PC-9 (cell line): ENCODE results near the gene RAP1GAP2. TPM values are rescaled to one million over a fixed set of nuclear protein-coding genes. Genes with fewer than 3 reads are reported as not detected.

Experiments used
- BruUV-seq: library from RNA; stranded (reverse); fragments of 400-500 nt; replicated peaks from 2 replicates; lab custom pipeline; 2021; lab: Mats Ljungman, UMichigan
- CTCF ChIA-PET: fragments of 300-600 bp; sonication (Branson Sonifier 250); formaldehyde crosslinking; loops from one replicate; lab custom pipeline; 2022; ENCODE audit warnings: antibody characterized with exemption; lab: Charles Lee
- POLR2A ChIA-PET: fragments of 300-600 bp; sonication (Branson Sonifier 250); formaldehyde crosslinking; loops from one replicate; lab custom pipeline; 2022; ENCODE audit warnings: antibody characterized with exemption; ENCODE audit not compliant: unreplicated experiment; lab: Charles Lee
- DNase-seq, 2 experiments: peaks; one replicate each; pipeline versions ENCODE4 v3.0.0 to v3.0.0-alpha.2; 2015 to 2022; ENCODE audit warnings: mixed read lengths in 1 of 2
- H2AFZ ChIP-seq: fragments of 200-600 bp; sonication (generic); 2 replicates; pipeline ENCODE4 v1.8.1; 2017; ENCODE audit warnings: antibody characterized with exemption
- H3F3A ChIP-seq: fragments of 200-600 bp; sonication (generic); 2 replicates; pipeline ENCODE4 v1.8.1; 2017; ENCODE audit warnings: antibody characterized with exemption, mild to moderate bottlenecking, low read depth; ENCODE audit not compliant: insufficient read depth
- H3K27ac ChIP-seq: fragments of 200-600 bp; sonication (generic); 2 replicates; pipeline ENCODE4 v1.6.1; 2016; ENCODE audit warnings: mixed run types
- H3K27me3 ChIP-seq: fragments of 200-600 bp; sonication (generic); 2 replicates; pipeline ENCODE4 v1.6.1; 2016; ENCODE audit warnings: low read depth, mixed run types; ENCODE audit not compliant: insufficient read depth
- H3K36me3 ChIP-seq: fragments of 200-600 bp; sonication (generic); 2 replicates; pipeline ENCODE4 v1.6.1; 2016; ENCODE audit warnings: low read depth, mixed run types
- H3K4me1 ChIP-seq: fragments of 200-600 bp; sonication (generic); replicated peaks from 2 replicates; pipeline ENCODE4 v1.6.1; 2016; ENCODE audit warnings: mixed run types; ENCODE audit not compliant: insufficient read depth
- H3K4me2 ChIP-seq: fragments of 200-600 bp; sonication (generic); 2 replicates; pipeline ENCODE4 v1.6.1; 2017; ENCODE audit warnings: mixed run types
- H3K4me3 ChIP-seq: fragments of 200-600 bp; sonication (generic); 2 replicates; pipeline ENCODE4 v1.6.1; 2016; ENCODE audit warnings: mixed run types
- H3K79me2 ChIP-seq: fragments of 200-600 bp; sonication (generic); 2 replicates; pipeline ENCODE4 v1.6.1; 2017; ENCODE audit warnings: low read depth, mixed run types
- H3K9me2 ChIP-seq: fragments of 200-600 bp; sonication (generic); 2 replicates; pipeline ENCODE4 v1.8.1; 2017; ENCODE audit warnings: mild to moderate bottlenecking; ENCODE audit not compliant: insufficient read depth
- H3K9me3 ChIP-seq: fragments of 200-600 bp; sonication (generic); 2 replicates; pipeline ENCODE4 v1.8.1; 2016; ENCODE audit warnings: low read depth; ENCODE audit not compliant: insufficient read depth
- H4K20me1 ChIP-seq: fragments of 200-600 bp; sonication (generic); 2 replicates; pipeline ENCODE4 v1.8.1; 2017; ENCODE audit not compliant: insufficient read depth
- CTCF ChIP-seq: fragments of 200-600 bp; sonication (generic); conservative IDR thresholded peaks from 2 replicates; pipeline ENCODE4 v1.6.1; 2017; ENCODE audit warnings: mixed run types, antibody characterized with exemption, mild to moderate bottlenecking, moderate library complexity
- EZH2 ChIP-seq: fragments of 200-600 bp; sonication (generic); IDR thresholded peaks from 2 replicates; pipeline ENCODE4 v1.8.0; 2017; ENCODE audit warnings: antibody characterized with exemption, low read depth
- intact Hi-C: fragments of 100-400 bp; cut with micrococcal nuclease; formaldehyde crosslinking; loops from one replicate; pipeline ENCODE4 v1.10.0; 2022; ENCODE audit not compliant: unreplicated experiment
- total RNA-seq: library from RNA; stranded (reverse); gene quantifications from 2 replicates; pipeline ENCODE4 v1.2.3, GENCODE V29; 2021

Gene RAP1GAP2
- total RNA-seq, 1 experiment from 2014 or later, result 10.1 TPM

GRCh38 chr17:2825253-2825970 is 29.2 kb downstream of the RAP1GAP2 start:
- Histone ChIP-seq H3K4me1 (no peaks in the 10 kb centered on the region), H3K79me2 (no peaks in the 10 kb centered on the region), H3K4me2 (no peak overlapping the region), H3K9me3 (no peaks in the 10 kb centered on the region), H3F3A (0 out of 2 replicates have a peak, but pooled peaks cover 4% of the 10 kb centered on the region), H2AFZ (no peak overlapping the region), H3K27ac (no peak overlapping the region), H3K4me3 (no peak overlapping the region), H4K20me1 (no peaks in the 10 kb centered on the region), H3K36me3 (no peaks in the 10 kb centered on the region), H3K27me3 (0 out of 2 replicates have a peak, but pooled peaks cover 3% of the 10 kb centered on the region), H3K9me2 (no peaks in the 10 kb centered on the region)
- intact Hi-C loops, result loop anchor here (5.0 kb wide), 1 partner anchor 38 kb away; no protein-coding TSS in a partner anchor
- no peak for DNase-seq
- TF ChIP-seq EZH2 (no peak), CTCF (no peak)
- POLR2A ChIA-PET, result interaction anchor here (0.6 kb wide), 1 partner anchor 106 kb away, joined by 3 read pairs; no protein-coding TSS in a partner anchor
- CTCF ChIA-PET, result interaction anchor here (0.8 kb wide), 1 partner anchor 186 kb away, joined by 8 read pairs; no protein-coding TSS in a partner anchor
- BruUV-seq, result no TSS peak

DNA sequence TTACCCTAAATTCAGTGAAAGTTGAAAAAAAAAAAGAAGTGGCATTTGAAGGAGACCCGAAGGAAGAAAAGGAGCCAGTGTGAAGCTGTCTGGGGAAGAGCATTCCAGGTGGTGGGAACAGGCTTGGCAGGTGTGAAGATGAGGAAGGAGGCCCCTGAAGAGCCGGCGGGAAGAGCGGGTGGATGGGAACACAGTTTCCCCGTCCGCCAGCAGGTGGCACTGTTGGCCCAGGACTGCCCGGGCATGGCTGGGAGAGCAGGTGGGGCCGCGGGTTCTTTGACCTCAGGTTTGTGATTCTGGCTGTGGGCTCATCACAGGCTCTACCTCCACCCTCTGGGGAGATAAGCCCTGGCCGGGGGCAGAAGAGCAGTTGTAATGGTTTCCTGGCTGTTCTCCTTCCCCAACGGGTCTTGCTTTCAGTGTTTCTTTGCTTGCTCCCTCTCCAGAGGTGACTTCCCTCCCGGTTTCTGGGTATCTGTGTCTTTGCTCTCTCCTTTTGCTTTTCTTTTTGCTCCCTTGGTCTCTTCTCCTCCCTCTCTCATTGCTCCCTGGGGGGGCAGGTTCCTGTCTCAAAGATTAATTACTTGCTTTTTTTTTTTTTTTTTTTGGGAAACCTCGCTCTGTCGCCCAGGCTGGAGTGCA is 32.3 kb downstream of the RAP1GAP2 start:
- intact Hi-C loops, result loop anchor here (1.0 to 5.0 kb wide), 4 partner anchors 41 to 818 kb away; no protein-coding TSS in a partner anchor
- ChIA-PET POLR2A (no interaction called here), CTCF (interaction anchor here (0.6 kb wide), 3 partner anchors 220 to 978 kb away, joined by 3 to 6 read pairs (median 4); no protein-coding TSS in a partner anchor)
- no peak overlapping the region for H3K27ac ChIP-seq
- H3K9me3 ChIP-seq, result no peaks in the 10 kb centered on the region
- no peak for TF ChIP-seq EZH2
- TF ChIP-seq CTCF, result peak; percentile 93
- DNase-seq, result peak in 1 of 2 experiments; percentile 85
- H3K4me1 ChIP-seq, result no peaks in the 10 kb centered on the region
- H3K27me3 ChIP-seq, result 0 out of 2 replicates have a peak, but pooled peaks cover 3% of the 10 kb centered on the region
- no peaks in the 10 kb centered on the region for H3K9me2 ChIP-seq
- BruUV-seq, result no TSS peak
- no peak overlapping the region for H3K4me3 ChIP-seq
- H3K79me2 ChIP-seq, result no peaks in the 10 kb centered on the region
- H3K4me2 ChIP-seq, result no peak overlapping the region
- no peaks in the 10 kb centered on the region for H4K20me1 ChIP-seq
- H3K36me3 ChIP-seq, result no peaks in the 10 kb centered on the region
- no peak overlapping the region for H2AFZ ChIP-seq
- H3F3A ChIP-seq, result 0 out of 2 replicates have a peak, but pooled peaks cover 8% of the 10 kb centered on the region

DNA sequence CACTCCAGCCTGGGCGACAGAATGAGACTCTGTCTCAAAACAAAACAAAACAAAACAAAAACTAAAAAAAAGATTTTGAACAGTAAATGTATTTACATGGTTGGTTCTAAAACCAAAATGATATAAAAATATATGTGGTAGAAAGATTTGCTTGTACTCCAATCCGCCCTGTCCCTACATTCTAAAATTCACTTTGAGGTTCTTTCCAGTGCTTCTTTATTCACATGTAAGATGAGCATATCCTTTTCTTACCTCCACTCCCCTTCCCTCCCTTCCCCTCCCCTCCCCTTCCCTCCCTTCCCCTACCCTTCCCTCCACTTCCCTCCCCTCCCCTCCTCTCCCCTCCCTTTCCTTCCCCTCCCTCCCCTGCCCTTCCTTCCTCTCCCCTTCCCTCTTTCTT is 34.4 kb downstream of the RAP1GAP2 start:
- CTCF ChIA-PET, result no interaction called here
- no TSS peak for BruUV-seq

More for the DNA sequence above, 34.4 kb downstream of the RAP1GAP2 start:
- Histone ChIP-seq H3K79me2 (no peaks in the 10 kb centered on the region), H3K27me3 (0 out of 2 replicates have a peak, but pooled peaks cover 4% of the 10 kb centered on the region), H3K4me1 (no peaks in the 10 kb centered on the region), H2AFZ (no peak overlapping the region), H3K36me3 (no peaks in the 10 kb centered on the region), H4K20me1 (no peaks in the 10 kb centered on the region), H3K9me2 (no peaks in the 10 kb centered on the region), H3F3A (0 out of 2 replicates have a peak, but pooled peaks cover 8% of the 10 kb centered on the region), H3K4me2 (no peak overlapping the region), H3K4me3 (no peak overlapping the region), H3K27ac (no peak overlapping the region), H3K9me3 (no peaks in the 10 kb centered on the region)
- intact Hi-C loops, result no loop called here
- DNase-seq, result no peak
- POLR2A ChIA-PET, result interaction anchor here (0.6 kb wide), 1 partner anchor 252 kb away, joined by 5 read pairs; no protein-coding TSS in a partner anchor
- TF ChIP-seq CTCF (no peak), EZH2 (no peak)
